HG02885 (cell line): ENCODE results near the gene HOXA11.

Source experiments
- ATAC-seq: cut with Tn5 transposase; IDR thresholded peaks from one replicate; pipeline ENCODE4 v1.9.1; 2021; ENCODE audit warnings: mild to moderate bottlenecking; ENCODE audit not compliant: unreplicated experiment, poor library complexity

HOXA11 gene

DNA sequence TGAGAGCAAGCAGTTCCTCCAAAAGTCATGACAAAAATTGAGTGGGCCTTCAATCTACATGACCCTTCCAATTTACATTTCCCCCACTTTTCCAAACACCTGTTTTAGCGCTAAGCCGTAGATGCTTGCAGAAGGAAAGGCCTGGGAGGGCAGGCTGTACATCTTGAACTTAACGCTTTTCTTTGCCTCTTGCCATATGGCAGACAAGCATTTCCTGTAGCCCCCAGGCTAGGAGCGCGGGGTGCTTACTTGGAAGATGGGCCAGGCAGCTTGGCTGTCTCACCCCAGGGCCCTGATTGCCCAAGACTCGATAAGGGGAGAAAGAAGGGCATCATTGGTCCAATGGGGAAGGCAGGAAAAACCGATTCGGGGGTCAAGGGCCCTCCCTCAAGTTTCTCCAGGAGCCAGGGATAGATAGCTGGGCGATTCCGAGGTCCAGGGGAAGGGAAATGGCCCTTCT is 12.7 kb downstream of the HOXA11 start:
- ATAC-seq = no peak

- ATAC-seq = no peak
Observed at GRCh38 chr7:27171637-27172314, 13.3 kb downstream of the HOXA11 start.

DNA sequence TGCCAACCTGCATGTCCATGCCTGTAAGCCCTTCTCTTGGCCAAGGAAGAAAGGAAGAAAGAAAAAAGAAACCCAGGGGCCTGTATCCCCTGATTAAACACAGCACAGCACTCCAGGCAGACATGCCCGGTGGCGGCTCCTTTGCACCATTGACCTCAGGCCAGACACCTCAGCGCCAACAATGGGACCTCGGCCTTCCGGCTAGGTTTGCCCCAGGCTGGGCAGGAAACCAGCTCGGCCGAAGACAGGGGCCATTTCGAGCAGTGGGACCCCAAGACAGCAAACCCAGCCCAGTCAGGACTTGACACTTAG is 13.8 kb downstream of the HOXA11 start:
- ATAC-seq = no peak

DNA sequence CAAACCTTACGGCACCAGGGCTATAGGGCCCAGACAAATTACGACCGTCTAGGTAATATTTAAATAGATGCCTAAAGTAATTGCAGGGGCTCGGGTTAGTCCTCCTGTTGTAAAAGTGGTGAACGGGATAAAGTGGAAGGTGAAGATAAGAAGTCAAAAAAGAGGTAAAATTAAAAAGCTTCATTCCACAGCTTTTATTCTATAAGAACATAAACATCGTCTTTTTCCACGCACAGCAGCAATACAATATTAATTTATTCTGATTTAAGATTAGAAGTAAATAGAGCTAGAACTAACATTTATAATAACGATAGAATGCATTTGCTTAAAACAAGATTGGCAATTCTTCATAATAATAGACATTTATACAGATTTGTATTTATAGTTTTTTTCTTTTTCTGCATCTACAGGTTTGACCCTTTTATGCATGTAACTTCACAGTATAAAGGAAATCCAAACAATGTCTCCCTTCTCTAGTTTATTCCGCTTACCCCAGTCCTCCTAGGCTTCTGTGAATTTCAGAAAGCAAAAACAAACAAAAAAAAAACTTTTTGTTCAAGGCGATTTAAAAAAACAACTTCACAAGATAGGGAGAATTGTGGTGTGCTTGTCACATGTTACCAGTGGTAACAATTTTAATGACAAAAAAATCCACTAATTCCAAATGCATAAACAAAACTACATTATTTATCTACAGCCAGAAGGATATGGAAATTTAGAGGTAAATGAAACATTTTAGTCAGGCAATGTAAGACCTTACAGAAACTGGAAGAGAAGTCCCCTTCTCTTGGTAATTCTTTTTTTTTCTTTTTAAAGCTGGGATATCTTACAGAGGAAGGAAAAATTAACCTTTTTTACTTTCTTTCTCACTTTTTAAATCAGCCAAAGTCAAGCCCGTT is 14.4 kb downstream of the HOXA11 start:
- no peak for ATAC-seq

DNA sequence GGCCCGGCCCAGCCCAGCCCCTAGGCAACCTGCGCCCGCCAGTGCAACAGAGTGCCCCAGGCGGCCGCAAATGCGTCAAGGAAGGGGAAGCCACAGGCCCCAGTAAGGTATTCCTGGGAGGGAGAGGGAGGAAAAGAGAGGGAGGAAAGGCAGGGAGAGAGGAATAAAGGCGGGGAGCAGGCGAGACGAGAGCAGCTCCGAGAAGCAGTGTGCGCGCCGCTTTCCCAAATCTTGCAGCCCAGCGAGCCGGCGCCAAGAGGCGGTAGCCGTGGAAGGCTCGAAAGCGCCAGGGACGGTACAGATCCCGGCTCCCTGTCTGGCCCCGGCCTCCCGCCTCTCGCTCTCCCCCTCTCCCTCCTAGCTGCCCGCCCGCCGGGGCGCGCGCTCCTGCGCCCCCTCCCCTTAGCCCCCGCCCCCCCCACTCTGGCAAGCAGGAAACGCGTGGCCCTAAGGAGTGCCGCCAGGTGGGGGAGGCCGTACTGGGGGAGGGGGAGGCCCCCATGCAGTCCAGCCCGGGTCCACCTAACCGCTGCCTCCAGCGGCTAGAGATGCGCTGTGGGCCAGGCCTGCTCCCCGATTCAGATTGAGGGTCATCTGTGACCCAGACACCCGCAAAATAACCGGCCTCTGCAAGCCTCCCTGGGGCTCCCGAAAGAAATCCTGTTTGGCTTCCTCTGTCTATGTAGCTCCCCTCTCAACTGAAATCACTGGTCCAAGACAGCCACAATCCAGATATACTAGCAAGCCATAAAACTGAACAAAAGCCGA is 15.2 kb downstream of the HOXA11 start:
- ATAC-seq = no peak

- no peak for ATAC-seq
Observed at GRCh38 chr7:27168265-27168947, 16.6 kb downstream of the HOXA11 start.

DNA sequence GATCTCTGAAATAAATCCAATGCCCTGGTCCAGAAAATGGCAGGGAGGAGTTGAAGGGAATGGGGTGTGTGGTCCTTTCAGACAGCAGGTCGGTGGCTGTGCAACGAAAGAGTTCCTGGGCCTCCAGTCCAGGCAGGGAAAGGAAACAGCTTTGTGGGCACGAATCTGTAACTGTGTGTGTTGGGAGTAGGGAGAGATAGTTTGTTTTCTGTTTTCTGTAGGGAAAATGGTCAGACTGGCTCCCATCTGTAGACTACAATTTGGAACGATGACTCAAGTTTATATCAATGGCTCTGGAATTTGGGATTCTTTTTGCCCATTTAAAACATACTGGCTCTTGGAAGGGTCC is 17.1 kb downstream of the HOXA11 start:
- no peak for ATAC-seq

DNA sequence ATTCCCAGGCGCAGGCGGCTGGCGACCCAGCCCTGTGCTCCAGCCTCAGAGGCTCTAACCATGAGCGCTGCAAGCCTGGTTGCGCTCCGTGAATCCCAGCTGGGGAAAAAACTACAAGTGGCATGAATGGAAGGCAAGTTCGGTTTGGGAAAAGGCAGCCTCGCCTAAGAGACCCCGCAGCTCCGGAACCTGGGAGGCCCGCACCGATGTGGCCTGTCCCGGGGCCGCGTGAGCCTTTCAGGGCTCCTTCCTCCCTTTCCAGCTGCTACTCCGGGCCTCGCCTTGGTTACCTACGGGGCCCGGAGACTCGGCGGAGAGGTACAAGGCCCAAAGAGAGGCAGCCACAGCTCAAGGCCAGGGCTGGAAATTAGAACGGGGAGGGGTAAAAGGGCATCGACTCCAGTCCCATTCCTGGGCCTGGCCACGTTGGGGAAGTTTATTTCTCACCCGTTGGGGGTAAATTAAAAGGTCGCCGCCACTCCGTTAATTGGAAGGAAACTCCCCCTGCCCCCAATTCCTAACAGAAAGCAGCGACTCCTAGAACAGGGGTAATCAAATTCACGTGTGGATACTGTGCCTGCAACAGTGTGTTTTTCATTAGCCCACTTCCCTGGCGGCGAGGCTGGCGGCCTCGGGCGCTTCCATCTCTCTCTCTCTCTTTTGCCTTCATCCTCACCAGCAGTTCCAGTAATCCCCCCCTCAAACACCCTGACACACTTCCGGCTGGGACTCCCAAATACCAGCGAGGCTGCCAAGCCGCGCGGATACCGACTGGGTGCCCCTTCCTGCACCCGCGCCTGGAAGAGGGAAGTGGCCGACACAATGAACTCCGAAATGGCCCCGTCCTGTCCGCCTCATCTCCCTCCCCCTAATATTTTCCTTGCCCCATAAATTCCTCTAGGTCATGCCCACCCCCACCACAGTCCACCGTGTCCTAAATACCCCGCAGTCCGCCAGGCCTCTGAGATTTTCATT is 18.2 kb downstream of the HOXA11 start:
- no peak for ATAC-seq

GRCh38 chr7:27165996-27166530 is 19.0 kb downstream of the HOXA11 start:
- ATAC-seq = no peak

DNA sequence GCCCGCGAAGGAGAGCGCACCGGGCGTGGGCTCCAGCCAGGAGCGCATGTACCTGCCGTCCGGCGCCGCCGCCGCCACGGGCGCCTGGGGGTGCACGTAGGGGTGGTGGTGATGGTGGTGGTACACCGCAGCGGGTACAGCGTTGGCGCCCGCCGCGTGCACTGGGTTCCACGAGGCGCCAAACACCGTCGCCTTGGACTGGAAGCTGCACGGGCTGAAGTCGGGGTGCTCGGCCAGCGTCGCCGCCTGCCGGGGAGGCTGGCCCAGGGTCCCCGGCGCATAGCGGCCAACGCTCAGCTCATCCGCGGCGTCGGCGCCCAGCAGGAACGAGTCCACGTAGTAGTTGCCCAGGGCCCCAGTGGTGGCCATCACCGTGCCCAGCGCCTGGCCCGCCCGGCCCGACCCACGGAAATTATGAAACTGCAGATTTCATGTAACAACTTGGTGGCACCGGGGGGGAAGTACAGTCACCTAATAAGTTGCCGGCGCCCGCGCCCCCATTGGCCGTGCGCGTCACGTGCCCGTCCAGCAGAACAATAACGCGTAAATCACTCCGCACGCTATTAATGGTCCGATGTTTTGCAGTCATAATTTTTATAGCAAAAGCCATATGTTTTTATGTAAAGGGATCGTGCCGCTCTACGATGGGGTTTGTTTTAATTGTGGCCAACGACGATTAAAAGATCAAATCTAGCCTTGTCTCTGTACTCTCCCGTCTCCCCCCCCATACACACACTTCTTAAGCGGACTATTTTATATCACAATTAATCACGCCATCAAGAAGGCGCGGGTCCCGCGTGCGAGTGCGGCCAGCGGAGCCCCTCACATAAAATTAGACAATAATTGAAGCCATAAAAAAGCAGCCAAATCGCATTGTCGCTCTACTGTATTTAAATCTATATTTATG is 19.7 kb downstream of the HOXA11 start, which contains the start of gene HOXA9:
TSS of gene HOXA9 (minus strand) at position 449 of the 907 bp plus-strand sequence. CDS start at position 369, 80 bp downstream.
- ATAC-seq = no peak

GRCh38 chr7:27164367-27165088 is 20.5 kb downstream of the HOXA11 start:
- no peak for ATAC-seq

DNA sequence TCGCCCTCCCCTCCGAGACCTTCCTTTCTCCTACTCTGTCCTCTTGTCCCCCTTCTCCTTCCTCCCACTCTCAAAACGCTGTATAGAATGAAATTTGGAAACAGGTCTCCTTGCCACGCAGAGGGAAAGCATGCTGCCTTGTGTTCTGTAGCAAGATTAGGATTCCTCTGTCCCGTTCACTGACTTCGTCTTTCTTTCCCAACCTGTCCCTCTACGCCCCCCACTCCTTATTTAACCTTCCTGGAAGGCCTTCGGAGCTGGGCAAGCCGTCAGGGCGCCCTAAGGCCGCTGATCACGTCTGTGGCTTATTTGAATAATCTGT is 21.0 kb downstream of the HOXA11 start:
- no peak for ATAC-seq

DNA sequence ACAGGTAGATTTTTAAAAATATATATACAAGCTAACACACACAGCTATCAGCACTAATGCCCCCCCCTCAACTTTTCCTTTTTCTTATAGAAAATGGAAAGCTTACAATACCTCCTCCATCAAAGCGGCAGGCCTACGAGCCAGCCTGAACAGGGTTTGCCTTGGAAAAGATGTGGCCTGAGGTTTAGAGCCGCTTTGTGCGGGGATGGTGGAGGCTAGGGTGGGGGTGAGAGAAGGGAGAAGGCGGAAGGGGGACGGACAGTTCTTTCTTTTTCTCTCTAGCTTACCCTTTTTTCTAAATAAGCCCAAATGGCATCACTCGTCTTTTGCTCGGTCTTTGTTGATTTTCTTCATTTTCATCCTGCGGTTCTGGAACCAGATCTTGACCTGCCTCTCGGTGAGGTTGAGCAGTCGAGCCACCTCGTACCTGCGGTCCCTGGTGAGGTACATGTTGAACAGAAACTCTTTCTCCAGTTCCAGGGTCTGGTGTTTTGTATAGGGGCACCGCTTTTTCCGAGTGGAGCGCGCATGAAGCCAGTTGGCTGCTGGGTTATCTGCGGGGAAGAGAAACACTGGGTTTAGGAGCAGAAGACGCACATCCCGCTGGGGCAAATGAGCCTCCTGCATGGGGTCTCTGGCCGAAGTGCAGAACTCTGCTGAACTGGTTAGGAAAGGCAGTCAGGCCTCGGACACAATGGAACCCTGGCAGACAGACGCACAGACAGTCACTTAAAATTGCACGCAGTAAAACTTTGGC is 21.6 kb downstream of the HOXA11 start:
- no peak for ATAC-seq

DNA sequence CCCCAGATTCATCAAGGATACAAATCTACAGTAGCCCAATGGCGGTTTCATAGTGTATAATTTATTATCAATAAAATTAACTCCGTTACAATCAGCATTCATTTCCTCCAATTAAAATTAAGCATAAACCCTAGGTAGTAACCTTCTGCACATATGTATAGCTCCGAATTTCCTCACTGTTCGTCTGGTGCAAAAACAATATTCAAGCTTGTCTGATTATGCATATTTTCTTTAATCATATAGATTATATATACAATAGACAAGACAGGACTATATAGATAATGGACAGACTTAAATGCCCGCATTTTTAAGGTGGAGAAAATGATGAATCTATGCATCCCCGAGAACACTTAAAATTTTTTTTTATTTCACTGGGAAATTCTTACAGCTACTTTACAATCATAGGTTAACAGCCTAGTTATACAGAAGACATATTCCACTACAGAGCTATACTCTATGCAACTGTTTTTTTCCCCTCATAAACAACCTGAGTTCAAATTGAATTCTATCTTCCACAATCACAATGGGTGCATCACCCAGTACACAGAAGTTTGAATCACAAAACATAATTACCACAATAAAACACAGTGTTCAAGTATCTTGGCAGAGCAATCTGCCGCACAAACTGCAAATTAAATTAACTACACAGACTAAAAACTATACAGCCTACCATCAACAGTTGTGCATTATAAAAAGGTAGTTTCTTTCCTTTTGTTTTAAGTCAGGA is 22.3 kb downstream of the HOXA11 start:
- ATAC-seq = no peak

- no peak for ATAC-seq
Observed at GRCh38 chr7:27161721-27162560, 23.1 kb downstream of the HOXA11 start.
